Metanephros (tissue), 1 donor: ENCODE results near the gene SLC9C2. TPM values are rescaled to one million over a fixed set of nuclear protein-coding genes. Genes with fewer than 3 reads are reported as not detected.

Source experiments
- total RNA-seq: library from RNA; depleted of rRNA; stranded (reverse); fragments of >200 nt; gene quantifications from one replicate; pipeline ENCODE4 v1.2.3, GENCODE V29; 2014

The SLC9C2 gene, protein sequence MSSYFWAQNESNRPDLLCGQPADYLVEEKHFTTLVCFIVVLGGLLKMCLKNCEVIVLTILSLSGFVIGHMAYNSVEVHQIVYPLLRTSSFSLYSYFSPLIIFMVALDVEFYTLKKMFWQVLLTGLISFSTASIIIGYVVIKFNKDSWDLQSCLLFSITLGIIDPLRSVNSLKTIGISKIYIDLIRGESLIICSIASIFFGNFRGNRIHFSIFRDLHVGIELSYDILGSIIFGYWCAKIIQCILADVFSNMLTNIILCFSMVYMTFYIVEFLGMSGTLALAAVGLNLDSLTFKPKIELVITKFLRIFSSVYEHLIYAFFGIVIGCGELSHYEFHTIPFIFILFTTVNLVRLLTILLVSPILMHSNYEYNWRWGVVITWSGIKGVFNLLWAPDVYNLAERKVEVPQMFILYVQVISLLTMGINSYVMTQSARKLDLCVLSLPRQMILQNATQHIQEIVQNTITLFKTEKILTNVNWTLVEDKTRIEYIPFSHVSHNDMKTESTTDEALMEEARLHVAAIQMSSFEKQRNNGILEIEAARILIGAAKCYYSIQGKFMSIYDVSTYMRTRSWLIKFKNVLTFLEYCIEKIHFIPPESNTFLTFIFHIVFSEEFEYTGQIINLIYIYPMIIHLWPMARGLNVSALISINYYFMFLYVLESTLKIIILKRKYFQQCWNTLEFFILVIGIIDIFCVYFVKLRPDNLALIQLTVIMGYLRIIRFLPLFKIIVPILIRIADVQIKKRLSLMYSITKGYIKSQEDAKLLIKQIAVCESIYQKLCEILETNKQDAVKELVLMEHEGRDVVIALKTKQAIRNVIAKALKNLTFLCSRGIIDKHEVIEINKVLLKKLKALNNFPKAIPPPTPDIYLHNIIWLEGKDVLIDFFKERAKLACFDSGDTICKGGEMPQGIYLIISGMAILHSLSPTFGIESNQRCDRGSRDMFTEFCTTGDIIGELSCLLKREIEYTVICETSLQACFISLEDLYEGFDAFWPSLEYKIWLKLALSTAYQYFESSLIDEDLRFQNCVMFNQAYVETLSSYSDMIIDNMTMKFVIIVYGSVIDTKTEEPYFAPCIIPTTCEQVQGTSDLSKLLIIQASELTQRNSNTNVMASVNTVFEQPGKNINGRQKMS
- not detected for total RNA-seq

DNA sequence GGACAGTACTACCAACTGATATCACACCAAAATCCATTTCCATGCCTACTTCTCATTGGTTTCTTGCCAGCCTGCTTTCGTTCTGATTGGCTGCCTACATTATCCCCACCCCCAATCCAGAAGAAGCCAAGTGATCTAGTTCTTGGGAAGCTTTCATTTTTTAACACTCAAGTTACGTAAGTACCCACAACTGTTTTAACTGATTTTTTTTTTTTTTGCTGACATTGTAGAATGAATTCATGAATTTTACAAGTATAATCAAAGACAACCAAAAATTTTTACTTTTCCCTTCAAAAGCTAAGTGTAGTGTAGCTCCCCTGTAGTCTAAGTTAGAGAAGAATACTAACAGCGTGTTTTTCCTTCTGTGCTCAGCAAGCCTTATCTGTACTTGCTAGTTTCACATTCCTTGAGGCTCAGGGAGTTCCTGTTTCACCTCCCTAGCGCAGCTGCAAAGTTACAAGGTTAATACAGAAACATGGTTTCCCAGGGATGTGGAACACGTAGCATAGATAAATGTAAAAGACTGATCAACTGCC lies at the start of gene SLC9C2:
Gene SLC9C2, minus strand, starts transcription at position 17 of the 536 bp plus-strand sequence. CDS start 1,296 bp downstream, outside the sequence.

GRCh38 chr1:173635116-173635515 lies 32.2 kb upstream of the SLC9C2 start, which contains the start of gene TEX50:
Gene TEX50, plus strand, starts transcription at chr1:173635338. Its CDS starts 184 bp downstream, at chr1:173635522.

GRCh38 chr1:173477286-173478093 lies 125.4 kb downstream of the SLC9C2 start, which contains the start of gene PRDX6:
Gene PRDX6, plus strand, starts transcription at chr1:173477335. Its CDS starts 63 bp downstream, at chr1:173477398.

Other genes starting within 250 kb of the SLC9C2 start
- 281 TPM for gene PRDX6, start 125.7 kb downstream of the SLC9C2 start, total RNA-seq
- not detected for gene TEX50, start 32.3 kb upstream of the SLC9C2 start, total RNA-seq
- gene ANKRD45, start 66.8 kb upstream of the SLC9C2 start, total RNA-seq, result 3.5 TPM
- 25.5 TPM for gene KLHL20, start 111.9 kb upstream of the SLC9C2 start, total RNA-seq
- 18.0 TPM for gene DARS2, start 221.6 kb upstream of the SLC9C2 start, total RNA-seq
- 9.8 TPM for gene CENPL, start 221.8 kb upstream of the SLC9C2 start, total RNA-seq